ENCODE results near the gene EXD3.

EXD3 gene

DNA sequence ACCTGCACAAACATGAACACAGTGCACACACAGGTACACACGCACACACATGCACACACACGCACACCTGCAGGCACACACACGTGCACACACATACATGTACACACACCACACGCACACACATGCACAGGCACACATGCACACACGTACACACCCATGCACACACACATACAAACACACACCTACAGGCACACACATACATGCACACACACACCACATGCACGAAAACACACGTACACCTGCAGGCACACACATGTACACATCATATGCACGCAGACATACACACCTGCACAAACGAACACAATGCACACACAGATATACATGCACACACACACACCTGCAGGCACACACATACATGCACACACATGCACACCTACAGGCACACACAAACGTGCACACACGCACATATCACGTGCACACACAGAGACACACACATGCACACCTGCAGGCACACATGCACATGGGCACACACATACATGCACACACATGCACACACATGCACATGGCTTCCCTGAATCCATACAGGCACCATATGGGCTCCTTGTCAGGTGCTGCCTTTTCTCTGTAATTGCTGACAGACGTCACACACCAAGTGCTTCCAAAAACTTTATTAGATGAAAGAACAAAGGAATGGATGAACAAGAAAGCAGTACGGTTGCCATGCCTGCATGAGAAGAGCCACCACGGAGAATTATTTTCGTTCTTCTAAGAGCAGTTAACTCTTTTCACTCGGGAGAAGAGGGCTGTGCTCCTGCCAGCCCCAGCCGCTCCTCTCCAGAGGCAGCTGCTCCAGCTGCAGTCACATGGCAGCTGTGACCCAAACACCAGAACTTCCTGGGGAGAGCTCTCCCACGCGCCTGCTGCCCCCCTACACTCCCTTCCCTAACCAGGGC lies 57.2 kb downstream of the EXD3 start:
- DNase-seq (ENCODE audit: low spot score) = no peak

DNA sequence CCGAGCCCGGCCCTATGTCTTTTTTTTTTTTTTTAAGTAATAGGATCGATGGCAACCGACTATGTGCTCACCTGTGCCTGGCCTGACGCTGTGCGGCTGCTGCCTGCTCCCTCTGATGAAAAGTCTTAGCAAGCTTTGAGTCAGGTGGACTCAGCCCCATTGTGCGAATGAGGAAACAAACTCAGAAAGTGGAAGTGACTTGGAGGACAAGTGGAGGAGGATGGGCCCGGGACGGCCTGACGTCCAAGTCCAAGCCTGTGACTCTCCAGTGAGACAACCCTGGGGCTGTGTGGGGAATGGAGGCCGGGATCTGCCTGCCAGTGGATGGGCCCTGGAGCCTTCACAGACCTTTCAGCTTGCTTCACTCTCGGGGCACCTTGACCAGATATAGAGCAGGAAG lies 57.9 kb downstream of the EXD3 start:
- DNase-seq (ENCODE audit: low spot score) = no peak

DNA sequence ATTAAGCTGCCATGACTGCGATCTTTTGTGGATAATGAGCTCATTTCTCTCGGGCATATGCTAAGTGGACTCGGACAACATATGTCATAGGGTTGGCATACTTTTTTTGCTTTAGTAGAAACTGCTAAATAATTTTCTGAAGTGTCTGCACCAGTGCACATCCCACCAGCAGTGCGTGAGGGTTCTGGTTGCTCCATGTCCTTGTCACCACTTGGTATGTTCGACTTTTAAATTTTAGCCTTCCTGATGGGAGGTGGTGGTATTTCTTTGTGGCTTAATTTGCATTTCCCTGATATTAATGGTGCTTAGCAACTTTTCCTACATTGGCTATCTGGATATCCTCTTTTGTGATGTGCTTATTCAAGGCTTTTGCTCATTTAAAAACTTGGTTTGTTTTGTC lies 63.1 kb downstream of the EXD3 start:
- no peak for DNase-seq (ENCODE audit: low spot score)

DNA sequence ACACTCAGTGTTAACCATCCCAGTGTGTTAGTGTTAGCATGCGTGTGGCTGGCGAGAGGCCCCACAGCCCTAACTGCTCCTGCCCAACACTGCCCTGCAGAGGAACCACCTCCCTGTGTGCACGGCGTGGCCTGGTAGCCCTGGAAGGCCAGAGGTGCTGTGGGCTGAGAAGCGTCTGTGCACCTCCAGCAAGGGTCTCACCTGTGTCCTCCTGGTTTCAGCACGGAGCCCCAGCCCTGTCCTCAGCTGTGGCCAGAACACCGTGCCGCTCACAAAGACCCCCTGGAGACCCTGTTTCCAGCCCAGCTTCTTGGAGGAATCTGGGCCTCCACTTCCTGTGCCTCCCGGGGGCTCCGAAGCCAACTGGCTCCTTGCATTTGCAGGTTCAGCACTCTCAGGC lies 64.8 kb downstream of the EXD3 start:
- no peak for DNase-seq (ENCODE audit: low spot score)

DNA sequence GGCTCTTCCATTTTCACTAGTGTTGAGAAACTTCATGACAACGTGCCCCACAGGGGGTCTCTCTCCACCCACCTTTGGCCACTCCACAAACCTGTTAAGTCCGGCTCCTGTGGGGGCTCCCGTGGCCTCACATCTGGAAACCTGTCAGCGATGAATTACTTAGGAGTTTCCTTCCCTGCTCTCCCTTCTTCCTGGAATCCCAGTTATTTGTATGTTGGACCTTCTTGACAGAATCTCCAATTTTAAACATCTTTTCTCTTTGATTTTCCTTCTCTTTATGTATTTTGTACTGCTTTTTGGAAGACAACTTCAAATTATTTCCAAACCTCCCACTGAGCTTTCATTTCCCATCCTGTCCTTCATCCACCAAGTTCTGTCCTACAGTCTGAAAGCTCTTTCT lies 65.8 kb downstream of the EXD3 start:
- no peak for DNase-seq (ENCODE audit: low spot score)

DNA sequence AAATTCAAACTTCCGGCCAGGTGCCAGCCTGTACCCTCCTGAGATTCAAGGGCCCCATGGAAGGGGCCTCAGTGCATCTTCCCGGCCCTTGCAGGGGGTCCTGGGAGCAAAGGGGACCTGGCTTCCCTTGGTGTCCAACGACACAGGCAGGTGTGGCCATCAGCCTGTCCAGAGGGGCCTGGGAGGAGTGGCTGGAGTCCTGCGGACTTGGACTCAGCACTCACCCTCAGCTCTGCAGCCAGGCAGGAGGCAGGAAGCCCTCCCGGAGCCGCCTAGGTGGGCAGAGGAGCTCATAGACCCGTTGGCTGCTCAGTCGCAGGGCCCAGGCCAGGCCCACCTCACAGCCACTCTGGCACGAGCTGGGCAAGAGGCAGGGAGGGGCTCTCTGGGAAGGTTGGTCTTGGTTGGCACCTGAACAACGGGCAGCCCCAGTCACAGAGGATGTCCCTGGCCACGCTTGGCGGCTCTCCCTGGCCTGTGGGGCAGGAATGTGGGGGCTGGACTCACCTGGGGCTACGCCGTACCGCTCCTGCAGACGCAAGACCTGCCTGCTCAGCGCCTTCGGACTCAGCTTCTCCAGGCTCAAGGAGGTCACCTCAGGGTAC lies 67.1 kb downstream of the EXD3 start:
- no peak for DNase-seq (ENCODE audit: low spot score)

DNA sequence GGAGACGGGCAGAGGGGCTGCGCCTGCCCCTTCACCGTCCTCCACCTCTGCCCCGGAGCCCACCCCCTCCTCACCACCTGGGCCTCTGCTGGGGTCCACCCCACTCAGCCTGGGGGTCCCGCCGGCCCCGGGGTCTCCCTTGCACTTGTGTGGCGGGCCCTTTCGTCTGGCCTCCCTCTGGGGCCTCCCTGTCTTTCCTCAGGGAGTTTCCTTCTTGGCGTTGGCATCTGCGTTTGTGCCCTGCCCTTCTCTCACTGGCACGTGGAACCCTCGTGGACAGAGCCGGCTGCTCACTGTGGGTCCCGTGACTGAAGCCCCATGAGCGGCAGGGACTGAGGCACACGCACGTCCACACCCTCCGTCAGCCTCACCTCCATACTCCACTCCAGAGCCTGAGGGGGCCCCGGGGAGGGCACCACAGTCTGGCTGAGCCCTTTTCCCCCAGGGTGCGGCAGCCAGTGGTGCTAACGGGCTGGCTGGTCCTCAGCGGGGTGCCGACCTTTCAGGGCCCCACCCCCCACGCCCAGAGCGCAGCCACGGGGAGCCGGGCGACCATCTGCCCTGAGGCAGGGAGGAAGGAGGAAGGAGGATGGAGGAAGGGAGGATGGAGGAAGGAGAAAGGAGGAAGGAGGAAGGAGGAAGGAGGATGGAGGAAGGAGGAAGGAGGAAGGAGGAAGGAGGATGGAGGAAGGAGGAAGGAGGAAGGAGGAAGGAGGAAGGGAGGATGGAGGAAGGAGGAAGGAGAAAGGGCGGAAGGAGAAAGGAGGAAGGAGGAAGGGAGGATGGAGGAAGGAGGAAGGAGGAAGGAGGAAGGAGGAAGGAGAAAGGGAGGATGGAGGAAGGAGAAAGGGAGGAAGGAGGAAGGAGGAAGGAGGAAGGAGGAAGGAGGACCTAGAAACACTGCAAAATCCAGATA lies 67.9 kb downstream of the EXD3 start:
- DNase-seq (ENCODE audit: low spot score) = no peak

DNA sequence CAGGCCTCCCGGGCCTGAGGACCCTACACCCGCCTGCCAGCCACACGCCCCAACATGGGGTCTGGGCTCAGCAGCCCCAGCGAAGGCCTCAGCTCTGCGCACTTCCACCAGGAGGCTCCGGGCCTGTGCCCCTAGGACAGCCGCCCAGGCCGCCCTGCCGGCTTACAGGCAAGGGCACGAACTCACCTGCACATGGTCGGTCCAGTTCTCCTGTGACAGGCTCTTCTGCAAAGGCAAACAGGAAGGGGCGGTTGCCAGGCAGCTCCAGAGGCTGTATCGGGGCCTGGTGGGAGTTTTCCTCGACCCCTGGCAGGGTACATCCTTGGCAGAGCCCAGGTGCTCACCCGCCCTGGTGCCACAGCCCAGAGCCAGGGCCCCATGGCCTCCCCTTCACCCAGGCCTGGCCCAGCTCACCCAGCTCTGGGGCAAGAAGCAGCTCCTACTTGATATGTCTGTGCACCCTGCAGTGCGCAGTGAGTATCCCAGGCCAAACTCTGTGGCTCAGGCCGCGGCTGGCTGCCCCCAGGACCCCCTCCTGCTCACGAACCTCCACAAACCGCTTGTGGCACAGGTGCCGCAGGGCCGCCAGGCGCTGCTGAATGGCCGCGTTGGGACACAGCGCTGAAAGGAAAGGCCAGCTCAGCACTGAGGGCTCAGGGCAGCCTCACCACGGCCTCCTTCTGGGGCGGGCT lies 68.7 kb downstream of the EXD3 start:
- no peak for DNase-seq (ENCODE audit: low spot score)

DNA sequence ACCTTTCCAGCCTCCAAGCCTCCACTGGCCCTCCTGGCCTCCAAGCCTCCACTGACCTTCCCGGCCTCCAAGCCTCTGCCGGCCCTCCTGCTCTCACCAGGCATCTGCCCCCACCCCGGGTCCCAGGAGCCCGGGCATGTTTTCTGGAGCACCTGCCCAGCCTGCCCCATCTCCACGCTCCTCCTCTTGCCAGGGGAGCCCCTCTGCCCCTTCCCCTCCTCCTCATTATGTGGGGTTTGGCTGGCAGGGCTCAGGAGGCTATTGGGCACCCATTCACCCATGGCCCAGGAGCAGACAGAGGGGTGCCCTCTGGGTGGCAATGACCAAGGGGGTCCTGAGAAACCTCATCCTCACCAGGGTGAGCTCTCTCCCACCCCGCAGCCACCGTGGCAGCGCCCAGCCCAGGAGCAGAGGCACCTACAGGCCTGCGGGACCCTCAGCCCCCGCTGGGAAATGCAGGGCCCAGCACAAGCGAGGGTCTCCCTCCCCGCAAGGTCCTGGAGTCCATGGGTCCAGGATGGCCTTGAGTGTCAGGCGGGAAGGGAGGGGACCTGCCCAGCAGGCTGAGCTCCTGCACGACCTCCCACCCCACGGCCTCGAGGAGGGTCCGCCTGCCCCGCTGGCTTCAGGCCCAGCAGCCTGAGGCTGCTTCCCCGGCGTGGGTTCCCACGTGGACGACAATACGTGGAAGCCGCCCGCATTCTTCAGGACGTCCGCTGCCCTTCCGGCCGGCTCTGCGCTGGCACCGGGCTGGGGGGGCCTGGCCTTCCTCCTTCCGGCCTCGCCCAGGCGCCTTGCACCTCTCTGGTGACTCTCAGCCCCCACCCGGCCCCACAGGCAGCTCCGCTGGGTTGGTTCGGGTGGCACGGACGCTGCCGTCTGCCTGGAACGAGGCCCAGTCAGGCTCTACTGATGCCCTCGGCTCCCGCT lies 69.5 kb downstream of the EXD3 start:
- DNase-seq (ENCODE audit: low spot score) = no peak

DNA sequence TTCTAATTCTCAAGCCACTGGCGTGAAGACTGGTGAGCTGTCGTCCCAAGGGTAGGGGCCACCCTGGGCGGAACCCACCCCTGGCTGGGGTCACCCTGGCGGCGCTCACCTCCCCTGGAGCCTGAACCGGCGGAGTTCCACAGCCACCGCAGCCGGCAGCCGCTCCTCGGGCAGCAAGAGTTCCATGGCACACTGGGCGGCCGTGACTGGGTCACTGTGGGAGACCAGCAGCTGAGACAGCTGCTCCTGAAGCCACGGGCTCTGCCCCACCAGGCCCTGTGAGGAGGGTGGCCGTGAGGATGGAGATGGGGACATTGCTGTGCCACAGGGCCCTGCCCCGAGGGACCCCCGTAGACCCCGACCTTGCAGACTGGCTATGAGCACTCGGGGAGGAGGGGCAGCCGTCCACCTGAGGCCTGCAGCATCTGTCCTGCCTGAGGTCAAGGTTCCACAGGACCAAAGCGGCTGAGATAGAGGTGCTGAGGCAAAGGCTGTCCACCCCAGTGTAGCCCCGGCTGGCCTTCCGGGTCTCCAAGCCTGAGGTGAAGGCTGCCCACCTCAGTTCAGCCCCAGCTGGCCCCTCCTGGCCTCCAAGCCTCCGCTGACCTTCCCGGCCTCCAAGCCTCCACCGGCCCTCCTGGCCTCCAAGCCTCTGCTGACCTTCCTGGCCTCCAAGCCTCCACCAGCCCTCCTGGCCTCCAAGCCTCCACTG lies 70.3 kb downstream of the EXD3 start:
- no peak for DNase-seq (ENCODE audit: low spot score)

DNA sequence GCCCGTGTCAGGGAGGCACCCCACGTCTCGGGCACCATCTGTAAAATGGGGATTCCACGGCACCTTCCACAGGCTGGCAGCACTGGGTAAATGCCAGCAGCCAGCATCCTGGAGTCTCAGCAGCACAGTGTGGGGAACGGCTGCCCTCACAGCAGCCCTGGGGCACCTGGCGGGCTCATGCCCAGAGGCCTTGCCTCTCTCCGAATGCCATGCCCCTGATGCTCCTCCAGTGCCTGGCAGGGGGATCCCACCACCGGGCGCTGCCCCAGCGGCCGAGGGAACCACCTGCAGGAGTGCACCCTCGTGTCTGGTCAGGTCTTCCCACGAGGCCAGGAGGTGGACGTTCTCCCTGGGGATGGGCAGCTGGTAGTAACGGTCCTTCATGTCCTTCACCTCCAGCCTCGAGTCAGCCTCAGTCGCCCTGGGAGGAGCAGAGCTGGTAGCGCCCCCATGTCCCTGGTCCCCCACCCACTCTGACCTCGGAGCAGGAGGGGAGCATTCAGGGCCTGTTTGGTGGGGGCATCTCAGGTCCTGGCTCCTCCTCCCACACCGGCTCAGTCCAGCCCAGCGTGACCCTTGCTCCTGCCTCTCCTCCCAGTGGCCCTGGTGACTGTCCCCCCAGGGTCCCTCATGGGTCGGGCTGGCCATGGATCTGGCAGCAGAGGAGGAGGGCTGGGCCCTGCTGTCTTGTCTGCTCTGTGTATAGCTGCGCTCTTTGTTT lies 71.0 kb downstream of the EXD3 start:
- no peak for DNase-seq (ENCODE audit: low spot score)

DNA sequence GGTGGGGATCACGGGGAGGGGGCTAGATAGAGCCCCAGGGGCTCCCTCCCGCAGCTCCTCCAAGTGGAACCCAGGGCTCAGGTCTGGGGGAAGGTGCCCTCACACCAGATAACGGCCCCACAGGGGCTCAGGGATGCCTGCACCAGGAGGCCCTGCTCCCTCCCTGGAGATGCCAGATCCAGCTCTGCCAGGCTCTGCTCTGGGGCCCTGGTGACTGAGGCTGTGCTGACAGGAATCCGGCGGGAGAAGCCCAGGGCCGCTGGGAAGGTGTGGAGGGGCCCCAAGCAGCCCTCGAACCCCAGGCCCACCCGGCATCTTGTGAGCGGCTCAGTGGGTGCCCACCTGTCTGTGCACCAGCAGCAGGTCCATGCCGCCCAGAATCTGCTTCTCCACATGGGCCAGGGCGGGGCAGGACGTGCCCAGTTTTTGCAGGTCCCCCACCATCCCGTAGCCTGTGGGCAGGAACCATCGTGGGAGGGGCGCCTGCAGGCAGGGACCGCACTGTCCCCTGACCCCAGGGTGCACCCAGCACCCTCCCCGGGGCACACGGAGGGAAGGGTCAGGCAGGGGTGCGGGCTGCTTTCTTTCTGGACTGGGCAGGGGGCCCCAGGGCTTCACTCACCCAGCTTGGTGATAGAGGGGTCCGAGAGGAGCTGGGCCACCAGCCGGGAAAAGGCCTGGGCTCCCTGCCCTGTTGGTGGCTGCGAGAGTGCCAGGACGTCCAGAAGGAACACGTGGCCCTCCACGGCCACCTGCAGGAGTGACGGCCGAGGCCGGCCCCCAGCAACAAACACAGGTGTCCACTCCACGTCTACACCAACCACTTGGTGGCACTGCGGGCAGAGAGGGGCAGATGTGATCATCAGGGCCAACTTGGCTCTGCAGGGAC lies 72.0 kb downstream of the EXD3 start:
- no peak for DNase-seq (ENCODE audit: low spot score)

DNA sequence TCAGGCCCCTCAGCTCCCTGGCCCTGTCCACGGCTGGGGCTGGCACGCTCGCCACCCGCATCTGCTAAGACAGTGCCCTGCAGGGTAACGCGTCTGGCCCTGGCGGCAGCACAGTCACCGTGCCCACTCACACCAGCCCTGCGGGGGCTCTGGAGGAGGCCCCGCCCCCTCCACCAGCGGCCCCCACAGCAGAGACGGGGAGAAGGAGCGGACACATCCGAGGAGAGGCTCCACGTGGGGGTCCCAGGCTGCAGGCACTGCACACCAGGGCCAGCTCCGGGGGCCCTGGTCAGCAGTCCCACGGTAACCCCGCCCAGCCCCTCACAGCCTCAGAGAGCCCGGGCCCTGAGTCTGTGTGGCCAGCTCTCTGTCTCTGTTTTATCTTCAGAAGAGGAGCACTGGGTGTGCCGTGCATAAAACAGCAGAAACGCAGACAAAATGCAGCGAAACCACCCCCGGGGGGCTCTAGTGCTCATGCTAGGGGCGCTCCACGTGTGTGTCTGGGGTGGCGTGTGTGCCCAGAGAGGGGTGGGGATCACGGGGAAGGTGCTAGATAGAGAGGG lies 73.4 kb downstream of the EXD3 start:
- DNase-seq (ENCODE audit: low spot score) = no peak

DNA sequence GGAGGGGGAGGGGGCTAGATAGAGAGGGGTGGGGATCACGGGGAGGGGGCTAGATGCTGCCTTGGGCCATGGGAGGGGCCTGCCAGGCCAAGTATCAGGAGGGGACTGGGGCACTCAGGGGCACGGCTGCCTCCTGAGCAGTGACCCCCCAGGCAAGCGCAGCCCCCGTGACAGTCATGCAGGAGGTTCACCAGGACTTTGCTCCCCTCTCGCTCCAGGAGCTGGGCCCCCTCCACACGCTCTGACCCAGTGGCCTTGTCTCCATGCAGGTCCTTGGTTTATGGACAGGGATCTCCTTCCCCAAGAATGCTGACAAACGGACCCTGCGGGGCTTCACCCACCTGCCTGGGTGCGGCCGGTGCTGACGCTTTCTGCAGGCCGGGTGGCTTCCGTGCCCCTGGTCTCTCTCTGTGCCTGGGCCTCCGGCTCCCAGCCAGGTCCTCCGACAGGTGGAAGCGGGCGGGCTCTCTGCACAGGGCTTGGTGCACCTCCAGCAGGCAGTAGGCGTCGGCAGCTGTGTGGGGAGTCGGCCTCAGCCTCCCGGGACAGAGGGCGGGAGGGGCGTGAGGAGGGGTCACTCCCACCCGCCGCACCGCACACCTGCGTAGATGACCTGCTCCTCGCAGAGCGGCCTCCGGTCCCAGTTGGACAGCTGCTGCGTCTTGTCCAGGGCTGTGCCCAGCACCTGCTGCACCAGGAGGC lies 74.0 kb downstream of the EXD3 start:
- DNase-seq (ENCODE audit: low spot score) = no peak

DNA sequence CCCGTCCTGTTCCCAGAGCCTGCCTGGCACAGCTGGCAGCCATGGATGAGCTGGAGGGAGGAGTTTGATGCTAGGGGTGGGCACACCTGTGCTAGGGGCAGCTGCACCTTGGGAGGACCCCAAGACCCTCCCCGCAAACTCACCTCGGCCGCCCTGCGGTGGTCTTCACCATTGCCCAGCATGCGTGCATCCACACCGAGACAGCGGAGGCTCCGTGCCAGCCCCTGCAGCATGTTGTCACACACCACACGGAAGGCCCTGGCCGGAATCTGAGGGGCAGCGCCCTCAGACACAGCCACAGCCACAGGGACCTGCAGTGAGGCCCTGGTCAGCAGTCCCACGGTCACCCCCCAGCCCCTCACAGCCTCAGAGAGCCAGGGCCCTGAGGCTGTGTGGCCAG lies 75.0 kb downstream of the EXD3 start:
- no peak for DNase-seq (ENCODE audit: low spot score)

DNA sequence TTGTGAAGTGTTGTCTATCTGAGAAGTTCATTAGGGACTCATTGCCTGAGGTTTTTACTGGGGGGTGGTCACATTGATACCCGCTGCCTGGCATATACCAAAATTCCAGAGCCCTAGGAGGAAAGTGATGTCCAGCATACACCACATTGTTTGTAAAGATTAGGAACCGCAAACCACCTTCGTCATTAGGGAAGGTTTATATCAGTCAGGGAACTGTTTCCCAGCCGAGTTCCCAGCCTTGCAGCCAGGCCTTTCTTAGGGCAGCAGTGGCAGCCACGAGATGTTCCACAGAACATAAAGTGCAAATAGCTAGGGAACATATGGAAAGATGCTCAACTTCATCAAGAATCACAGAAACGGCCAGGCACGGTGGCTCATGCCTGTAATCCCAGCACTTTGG lies 80.5 kb downstream of the EXD3 start:
- no peak for DNase-seq (ENCODE audit: low spot score)

DNA sequence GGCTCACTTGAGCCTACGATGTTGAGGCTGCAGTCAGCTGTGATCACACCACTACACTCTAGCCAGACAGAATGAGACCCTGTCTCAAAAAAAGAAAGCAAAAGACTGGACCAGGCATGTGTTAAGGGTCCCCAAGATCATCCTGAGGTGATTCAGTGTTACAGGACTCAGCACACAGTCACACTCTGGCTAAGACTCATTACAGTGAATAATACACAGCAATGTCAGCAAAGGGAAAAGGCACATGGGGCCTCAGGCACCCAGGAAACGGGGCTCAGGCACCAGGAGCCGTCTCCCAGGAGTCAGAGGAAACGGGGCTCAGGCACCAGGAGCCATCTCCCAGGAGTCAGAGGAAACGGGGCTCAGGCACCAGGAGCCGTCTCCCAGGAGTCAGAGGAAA lies 81.7 kb downstream of the EXD3 start:
- no peak for DNase-seq (ENCODE audit: low spot score)

Data from cerebellar cortex (tissue), 1 donor.